Activated T-cell treated with anti-CD3 and anti-CD28 coated beads, Interleukin-2, amount 50 U/mL, for 24 hours (primary cell): Measurements from ENCODE around the gene CTNNA3.

Experiments used
- DNase-seq: peaks from one replicate; pipeline ENCODE4 v3.0.0-alpha.2; 2020
- H3K27ac Mint-ChIP-seq: 2 replicates; pipeline ENCODE4 v1.8.0; 2020; ENCODE audit warnings: mild to moderate bottlenecking, mixed read lengths
- H3K27me3 Mint-ChIP-seq: 2 replicates; pipeline ENCODE4 v1.8.0; 2020; ENCODE audit warnings: mixed read lengths
- H3K36me3 Mint-ChIP-seq: 2 replicates; pipeline ENCODE4 v1.8.0; 2020; ENCODE audit warnings: low read depth, mixed read lengths
- H3K4me1 Mint-ChIP-seq: 2 replicates; pipeline ENCODE4 v1.8.0; 2020; ENCODE audit warnings: low read depth, mixed read lengths
- H3K4me3 Mint-ChIP-seq: 2 replicates; pipeline ENCODE4 v1.8.0; 2020; ENCODE audit warnings: mild to moderate bottlenecking, moderate library complexity, mixed read lengths
- H3K9me3 Mint-ChIP-seq: 2 replicates; pipeline ENCODE4 v1.8.0; 2020; ENCODE audit warnings: mixed read lengths

Gene CTNNA3

GRCh38 chr10:66931340-66931948 lies 764.6 kb downstream of the CTNNA3 start:
- Mint-ChIP-seq H3K4me3 (no peak overlapping the region), H3K27ac (no peak overlapping the region), H3K36me3 (no peaks in the 10 kb centered on the region)

GRCh38 chr10:66929375-66929774 lies 766.6 kb downstream of the CTNNA3 start:
- Mint-ChIP-seq H3K4me1 (no peaks in the 10 kb centered on the region), H3K27me3 (peaks cover 55% of the 10 kb centered on the region), H3K4me3 (no peak overlapping the region), H3K36me3 (no peaks in the 10 kb centered on the region), H3K9me3 (no peaks in the 10 kb centered on the region), H3K27ac (no peak overlapping the region)
- no peak for DNase-seq

More at GRCh38 chr10:66931340-66931948, 764.6 kb downstream of the CTNNA3 start:
- DNase-seq, result no peak
- Mint-ChIP-seq H3K4me1 (no peaks in the 10 kb centered on the region), H3K27me3 (peaks cover 42% of the 10 kb centered on the region), H3K9me3 (no peaks in the 10 kb centered on the region)

GRCh38 chr10:66928776-66929175 lies 767.2 kb downstream of the CTNNA3 start:
- Mint-ChIP-seq H3K4me3 (no peak overlapping the region), H3K27me3 (peaks cover 60% of the 10 kb centered on the region), H3K4me1 (no peaks in the 10 kb centered on the region), H3K27ac (no peak overlapping the region), H3K36me3 (no peaks in the 10 kb centered on the region), H3K9me3 (no peaks in the 10 kb centered on the region)
- no peak for DNase-seq

GRCh38 chr10:66927971-66928770 lies 767.8 kb downstream of the CTNNA3 start:
- DNase-seq, result no peak
- H3K27ac Mint-ChIP-seq, result no peak overlapping the region
- H3K9me3 Mint-ChIP-seq, result no peaks in the 10 kb centered on the region
- H3K36me3 Mint-ChIP-seq, result no peaks in the 10 kb centered on the region
- H3K27me3 Mint-ChIP-seq, result peaks cover 60% of the 10 kb centered on the region
- no peaks in the 10 kb centered on the region for H3K4me1 Mint-ChIP-seq
- no peak overlapping the region for H3K4me3 Mint-ChIP-seq

- H3K4me1 Mint-ChIP-seq, result no peaks in the 10 kb centered on the region
- H3K4me3 Mint-ChIP-seq, result no peak overlapping the region
- H3K27ac Mint-ChIP-seq, result no peak overlapping the region
- H3K9me3 Mint-ChIP-seq, result no peaks in the 10 kb centered on the region
- no peak for DNase-seq
- H3K36me3 Mint-ChIP-seq, result no peaks in the 10 kb centered on the region
- H3K27me3 Mint-ChIP-seq, result peaks cover 62% of the 10 kb centered on the region
These were observed 768.6 kb downstream of the CTNNA3 start for GRCh38 chr10:66927251-66927935.

- no peak for DNase-seq
- Mint-ChIP-seq H3K9me3 (no peaks in the 10 kb centered on the region), H3K27me3 (peaks cover 58% of the 10 kb centered on the region), H3K4me1 (no peaks in the 10 kb centered on the region), H3K36me3 (no peaks in the 10 kb centered on the region), H3K27ac (no peak overlapping the region), H3K4me3 (no peak overlapping the region)
These were observed 769.2 kb downstream of the CTNNA3 start for GRCh38 chr10:66926841-66927240.

- no peaks in the 10 kb centered on the region for H3K9me3 Mint-ChIP-seq
- peaks cover 55% of the 10 kb centered on the region for H3K27me3 Mint-ChIP-seq
- no peak for DNase-seq
- no peaks in the 10 kb centered on the region for H3K4me1 Mint-ChIP-seq
- no peak within 1 kb of the TSS for H3K27ac Mint-ChIP-seq
- no peak within 1 kb of the TSS for H3K4me3 Mint-ChIP-seq
- no peaks in the 10 kb centered on the region for H3K36me3 Mint-ChIP-seq
These were observed 769.9 kb downstream of the CTNNA3 start, which contains the start of gene LRRTM3 for GRCh38 chr10:66925896-66926715. LRRTM3 (plus strand) TSS chr10:66926036.

GRCh38 chr10:66925373-66925772 lies 770.6 kb downstream of the CTNNA3 start:
- Mint-ChIP-seq H3K36me3 (no peaks in the 10 kb centered on the region), H3K4me1 (no peaks in the 10 kb centered on the region), H3K27me3 (peaks cover 51% of the 10 kb centered on the region)

GRCh38 chr10:66924674-66925345 lies 771.2 kb downstream of the CTNNA3 start:
- Mint-ChIP-seq H3K4me3 (no peak overlapping the region), H3K27ac (no peak overlapping the region), H3K36me3 (no peaks in the 10 kb centered on the region), H3K4me1 (no peaks in the 10 kb centered on the region), H3K27me3 (peaks cover 51% of the 10 kb centered on the region), H3K9me3 (no peaks in the 10 kb centered on the region)
- no peak for DNase-seq

More at GRCh38 chr10:66925373-66925772, 770.6 kb downstream of the CTNNA3 start:
- H3K4me3 Mint-ChIP-seq, result no peak overlapping the region
- DNase-seq, result no peak
- H3K9me3 Mint-ChIP-seq, result no peaks in the 10 kb centered on the region
- H3K27ac Mint-ChIP-seq, result no peak overlapping the region

- no peak for DNase-seq
- H3K4me1 Mint-ChIP-seq, result no peaks in the 10 kb centered on the region
- H3K4me3 Mint-ChIP-seq, result no peak overlapping the region
- peaks cover 6% of the 10 kb centered on the region for H3K27me3 Mint-ChIP-seq
- no peak overlapping the region for H3K27ac Mint-ChIP-seq
- no peaks in the 10 kb centered on the region for H3K9me3 Mint-ChIP-seq
- no peaks in the 10 kb centered on the region for H3K36me3 Mint-ChIP-seq
These were observed 776.7 kb downstream of the CTNNA3 start for GRCh38 chr10:66919248-66919647.

- Mint-ChIP-seq H3K27ac (no peak overlapping the region), H3K4me3 (no peak overlapping the region), H3K4me1 (no peaks in the 10 kb centered on the region), H3K36me3 (no peaks in the 10 kb centered on the region), H3K9me3 (no peaks in the 10 kb centered on the region), H3K27me3 (no peaks in the 10 kb centered on the region)
- DNase-seq, result no peak
These were observed 778.9 kb downstream of the CTNNA3 start for GRCh38 chr10:66917104-66917503.

- Mint-ChIP-seq H3K27ac (no peak overlapping the region), H3K36me3 (no peaks in the 10 kb centered on the region), H3K9me3 (no peaks in the 10 kb centered on the region), H3K4me3 (no peak overlapping the region), H3K4me1 (no peaks in the 10 kb centered on the region), H3K27me3 (no peaks in the 10 kb centered on the region)
- no peak for DNase-seq
These were observed 780.0 kb downstream of the CTNNA3 start for GRCh38 chr10:66916030-66916429.

- Mint-ChIP-seq H3K27me3 (no peaks in the 10 kb centered on the region), H3K9me3 (no peaks in the 10 kb centered on the region), H3K27ac (no peak overlapping the region), H3K36me3 (no peaks in the 10 kb centered on the region), H3K4me1 (no peaks in the 10 kb centered on the region), H3K4me3 (no peak overlapping the region)
- no peak for DNase-seq
These were observed 785.3 kb downstream of the CTNNA3 start for GRCh38 chr10:66910671-66911070.

- H3K4me3 Mint-ChIP-seq, result no peak overlapping the region
- H3K27ac Mint-ChIP-seq, result no peak overlapping the region
- H3K4me1 Mint-ChIP-seq, result no peaks in the 10 kb centered on the region
These were observed 803.1 kb downstream of the CTNNA3 start for GRCh38 chr10:66892871-66893270.

More at GRCh38 chr10:66892871-66893270, 803.1 kb downstream of the CTNNA3 start:
- Mint-ChIP-seq H3K36me3 (no peaks in the 10 kb centered on the region), H3K9me3 (peaks cover 2% of the 10 kb centered on the region), H3K27me3 (no peaks in the 10 kb centered on the region)
- DNase-seq, result no peak
